ENCODE results near the gene SRD5A1.
A peak's percentile ranks its signal among the peaks of the same experiment; 100 is the strongest.
"Not testable (repeated sequence)": the region's sequence is repeated elsewhere in the genome, so short reads cannot be mapped to it uniquely, and the experiment has no call there.

The SRD5A1 gene

GRCh38 chr5:6606884-6607558 lies 26.2 kb upstream of the SRD5A1 start:
- no peak for DNase-seq

DNA sequence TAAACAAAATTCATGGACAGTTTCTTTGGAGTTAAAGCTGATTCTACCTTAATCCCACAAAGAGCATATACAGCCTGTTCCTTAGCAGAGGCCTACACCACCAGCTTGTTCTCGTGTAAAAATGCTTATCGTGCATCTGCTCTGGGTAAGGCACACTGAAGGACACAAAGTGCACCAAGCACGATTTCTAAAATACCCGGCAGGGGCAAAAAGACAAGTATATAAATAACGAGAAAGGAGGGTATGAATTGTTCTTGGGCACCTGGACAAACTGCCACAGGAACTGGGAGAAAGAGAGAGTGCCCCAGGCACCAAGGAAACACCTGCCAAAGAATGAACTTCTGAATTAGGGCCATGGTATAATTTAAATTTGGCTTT lies 25.7 kb upstream of the SRD5A1 start:
- DNase-seq = no peak

- DNase-seq = no peak
Measured at GRCh38 chr5:6608016-6608415, 25.2 kb upstream of the SRD5A1 start.

DNA sequence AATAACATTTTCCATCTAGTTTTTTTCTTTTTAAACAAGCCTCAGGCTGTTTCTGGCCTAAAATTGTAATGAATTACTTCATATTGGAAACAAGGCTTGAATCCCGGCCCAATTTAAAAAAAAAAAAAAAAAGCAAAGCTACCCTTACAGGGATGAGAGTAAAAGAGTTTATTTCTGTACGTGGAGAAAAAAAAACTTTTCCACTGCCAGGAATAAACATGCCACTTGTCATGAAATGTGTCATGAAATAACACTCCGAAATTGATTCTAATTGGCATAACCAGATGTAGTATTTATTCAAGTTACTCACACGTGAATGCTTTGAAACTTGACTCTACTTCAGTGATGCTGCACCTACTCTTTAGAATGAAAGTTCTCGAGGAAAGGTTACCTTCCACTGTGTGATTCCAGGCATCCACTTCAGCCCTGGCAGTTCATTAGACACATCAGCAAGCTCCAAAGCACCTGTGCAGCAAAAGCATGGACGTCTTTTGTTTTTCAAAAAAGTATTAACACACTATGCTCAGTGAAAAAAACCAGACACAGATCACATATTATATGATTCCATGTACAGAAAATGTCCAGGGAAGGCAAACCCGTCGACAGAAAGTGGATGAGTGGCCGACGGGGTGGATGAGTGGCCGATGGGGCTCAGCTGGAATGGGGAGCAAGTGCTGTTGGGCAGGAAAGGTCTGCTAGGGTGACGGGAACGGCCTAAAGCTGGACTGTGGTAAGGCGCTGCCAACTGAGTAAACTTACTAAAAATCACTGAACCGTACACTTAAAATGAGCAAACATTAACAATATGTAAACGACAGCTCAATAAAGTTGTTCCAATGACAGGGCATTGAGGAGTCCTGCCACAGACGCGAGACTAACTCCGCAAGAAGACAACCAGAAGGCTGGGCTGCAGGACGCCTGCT lies 21.6 kb upstream of the SRD5A1 start:
- no peak for DNase-seq

DNA sequence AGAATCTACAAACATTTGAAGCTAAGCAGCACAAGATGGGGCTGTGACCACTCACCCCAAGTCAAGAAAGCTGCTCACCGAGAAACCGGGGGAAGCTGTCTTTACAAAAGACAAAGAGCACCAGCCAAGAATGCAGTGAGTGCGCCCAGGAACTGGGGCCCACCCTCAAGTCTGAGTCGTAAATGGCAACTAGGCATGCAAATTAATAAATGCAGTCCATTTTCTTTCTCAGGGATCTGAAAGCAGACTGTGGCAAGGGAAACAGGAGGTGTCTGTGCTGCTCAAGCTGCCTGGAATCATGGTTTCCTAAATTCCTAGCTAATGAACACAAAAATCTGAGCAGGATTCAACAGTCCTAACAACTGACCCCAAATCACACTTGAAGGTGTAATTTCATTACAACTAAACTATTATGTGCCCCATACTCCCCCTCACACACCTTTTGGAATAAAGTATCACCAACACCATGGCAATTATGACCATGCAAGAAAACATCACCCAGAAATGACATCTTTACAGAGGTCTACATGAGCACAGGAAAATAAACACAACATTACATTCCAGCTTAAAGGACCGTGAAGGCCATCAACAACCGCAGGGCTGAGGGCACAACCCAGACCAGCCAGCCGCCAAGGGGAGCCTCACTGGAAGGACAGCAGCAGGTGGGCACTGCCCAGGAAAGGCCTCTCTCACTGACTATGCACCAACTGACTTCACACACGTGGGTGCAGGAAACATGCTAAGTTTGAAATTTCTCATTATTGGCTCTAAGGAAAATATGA lies 18.0 kb upstream of the SRD5A1 start:
- DNase-seq = no peak

- no peak for DNase-seq
Measured at GRCh38 chr5:6616632-6617031, 16.6 kb upstream of the SRD5A1 start.

- DNase-seq = no peak
Measured at GRCh38 chr5:6623228-6623627, 10.0 kb upstream of the SRD5A1 start.

GRCh38 chr5:6623941-6624340 lies 9.3 kb upstream of the SRD5A1 start:
- DNase-seq = no peak

GRCh38 chr5:6626508-6626907 lies 6.7 kb upstream of the SRD5A1 start:
- DNase-seq = no peak

GRCh38 chr5:6631441-6631840 lies 1.8 kb upstream of the SRD5A1 start:
- DNase-seq = no peak

DNA sequence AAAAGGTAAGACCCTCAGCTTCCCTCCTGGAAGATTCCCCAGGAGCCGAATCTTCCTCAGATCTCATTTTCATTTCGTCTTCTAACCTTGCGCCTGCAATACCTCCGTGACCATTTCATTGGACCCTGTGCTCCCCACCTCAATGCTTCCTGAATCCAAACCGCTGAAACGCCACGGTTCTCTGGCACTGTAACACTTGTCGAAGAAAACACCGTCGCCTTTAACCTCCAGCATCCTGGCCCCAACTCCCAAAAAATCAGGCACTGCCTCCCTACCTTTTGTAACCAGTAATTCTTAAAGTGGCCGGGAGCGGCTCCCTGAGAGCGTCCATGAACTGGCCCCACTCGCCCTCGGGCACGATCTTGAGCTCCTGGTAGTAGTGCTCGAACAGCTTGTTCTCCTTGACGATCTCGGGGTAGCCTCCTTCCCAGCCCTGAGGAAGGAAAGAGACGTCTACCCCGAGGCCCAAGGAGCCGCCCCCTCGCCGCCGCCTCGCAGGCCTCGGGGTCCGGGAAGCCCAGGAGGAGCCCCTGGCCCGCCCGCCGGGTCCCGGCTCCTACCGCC lies 834 bp upstream of the SRD5A1 start:
- no peak for DNase-seq

- DNase-seq = peak; percentile 67
Measured at GRCh38 chr5:6633469-6634245, 417 bp downstream of the SRD5A1 start.

GRCh38 chr5:6634306-6634705 lies 1.1 kb downstream of the SRD5A1 start:
- no peak for DNase-seq

DNA sequence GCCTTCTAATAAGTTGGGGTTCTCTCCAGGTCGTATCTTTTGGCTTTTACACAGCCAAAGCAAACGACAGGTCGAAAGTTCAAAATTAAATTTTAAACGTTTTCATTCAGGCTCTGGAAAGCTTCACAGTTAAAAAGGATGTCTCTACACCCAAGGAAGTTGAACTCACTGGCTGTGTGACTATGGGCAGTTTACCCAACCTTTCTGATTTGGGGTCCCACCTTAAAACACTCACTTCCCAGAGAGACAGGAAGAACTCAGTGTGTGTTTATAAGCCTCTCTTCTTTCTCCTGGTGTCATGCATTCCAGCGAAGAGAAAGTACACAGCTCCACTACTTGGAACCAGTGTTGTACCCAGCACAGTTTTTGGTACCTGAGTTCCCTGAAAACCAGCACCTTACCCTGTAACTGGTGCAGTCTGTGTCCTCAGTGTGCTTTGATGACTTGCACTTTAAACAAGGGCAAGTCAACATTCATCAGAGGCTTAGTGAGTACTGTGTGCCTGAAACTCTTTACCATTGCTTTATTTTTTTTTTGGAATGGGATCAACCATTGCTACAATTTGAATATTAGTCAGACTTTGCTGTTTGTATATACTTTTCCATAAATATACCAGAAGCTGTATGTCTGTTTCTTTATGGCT lies 1.7 kb downstream of the SRD5A1 start:
- DNase-seq = no peak

GRCh38 chr5:6636293-6636692 lies 3.1 kb downstream of the SRD5A1 start:
- no peak for DNase-seq

DNA sequence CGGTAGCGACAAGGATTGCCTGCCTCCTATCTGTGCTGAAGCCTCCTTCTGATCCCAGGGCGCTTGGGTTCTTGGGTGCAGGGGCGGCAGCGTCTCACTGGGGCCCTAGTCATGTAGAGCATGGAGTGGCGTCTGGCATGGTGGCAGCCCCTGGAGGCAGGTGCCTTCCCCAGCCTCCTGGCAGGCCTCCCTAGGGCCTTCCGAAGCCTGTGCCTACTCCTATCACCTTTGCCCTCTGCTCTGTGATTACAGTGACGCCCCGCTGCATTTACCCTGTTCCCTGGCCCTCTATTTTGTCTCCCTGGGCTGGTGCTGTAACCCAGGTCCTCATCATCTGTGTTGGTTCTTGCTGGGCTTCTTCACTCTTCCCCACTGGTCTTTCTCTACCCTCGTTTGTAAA lies 3.8 kb downstream of the SRD5A1 start:
- DNase-seq = no peak

DNA sequence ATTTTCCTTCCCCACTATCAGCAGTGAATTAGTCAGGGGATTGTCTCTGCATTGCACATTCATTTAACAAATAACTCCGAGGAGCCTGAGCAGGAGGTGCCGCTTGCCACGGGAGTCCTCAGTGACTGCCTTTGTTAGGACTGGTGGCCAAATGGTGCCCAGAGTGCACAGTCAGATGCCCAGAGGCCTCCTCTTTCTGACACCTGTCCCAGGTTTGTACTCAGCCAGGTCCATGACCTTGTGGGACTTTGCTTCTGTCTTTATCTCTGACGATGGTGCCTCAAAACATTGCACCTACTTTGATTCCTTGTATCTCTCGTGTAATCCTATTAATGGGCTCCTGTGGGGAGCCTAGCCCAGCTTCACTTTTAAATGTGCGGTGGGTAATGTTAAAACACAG lies 4.3 kb downstream of the SRD5A1 start:
- no peak for DNase-seq

DNA sequence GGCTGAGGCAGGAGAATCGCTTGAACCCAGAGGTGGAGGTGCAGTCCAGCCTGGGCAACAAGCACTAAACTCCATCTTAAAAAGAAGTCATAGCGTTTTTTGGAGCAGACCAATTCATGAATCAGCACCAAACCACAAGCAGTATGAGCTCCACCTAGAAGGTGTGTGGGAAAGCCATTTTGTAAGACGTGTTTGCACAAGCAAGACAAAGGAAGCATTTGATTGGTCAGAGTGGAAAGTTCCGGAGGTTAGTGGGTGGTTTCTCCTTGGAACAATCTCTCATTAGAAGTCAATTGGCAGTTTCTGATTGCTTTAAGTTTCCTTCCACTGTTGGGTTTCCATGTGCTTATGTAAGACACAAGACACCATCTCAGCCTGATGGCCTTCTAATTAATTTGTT lies 5.0 kb downstream of the SRD5A1 start:
- DNase-seq = no peak

- no peak for DNase-seq
Measured at GRCh38 chr5:6642655-6643054, 9.4 kb downstream of the SRD5A1 start.

GRCh38 chr5:6644794-6645241 lies 11.6 kb downstream of the SRD5A1 start:
- no peak for DNase-seq

DNA sequence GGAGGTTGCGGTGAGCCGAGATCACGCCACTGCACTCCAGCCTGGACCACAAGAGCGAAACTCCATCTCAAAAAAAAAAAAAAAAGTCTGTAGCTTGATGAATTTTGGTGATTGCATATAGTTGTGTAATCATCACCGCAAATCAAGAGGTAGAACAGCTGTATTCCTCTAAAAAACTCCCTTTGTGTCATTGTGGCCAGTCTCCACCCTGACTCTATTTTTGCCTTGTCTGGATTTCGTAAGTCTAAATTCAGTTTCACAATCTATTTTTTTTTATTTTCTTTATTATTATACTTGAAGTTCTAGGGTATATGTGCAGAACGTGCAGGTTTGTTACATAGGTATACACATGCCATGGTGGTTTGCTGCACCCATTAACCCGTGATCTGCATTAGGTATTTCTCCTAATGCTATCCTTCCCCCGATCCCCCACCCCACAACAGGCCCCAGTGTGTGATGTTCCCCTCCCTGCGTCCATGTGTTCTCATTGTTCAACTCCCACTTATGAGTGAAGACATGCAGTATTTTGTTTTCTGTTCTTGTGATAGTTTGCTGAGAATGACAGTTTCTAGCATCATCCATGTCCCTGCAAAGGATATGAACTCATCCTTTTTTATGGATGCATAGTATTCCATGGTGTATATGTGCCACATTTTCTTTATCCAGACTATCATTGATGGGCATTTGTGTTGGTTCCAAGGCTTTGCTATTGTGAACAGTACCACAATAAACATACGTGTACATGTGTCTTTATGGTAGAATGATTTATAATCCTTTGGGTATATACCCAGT lies 12.5 kb downstream of the SRD5A1 start:
- DNase-seq = not testable (repeated sequence)
